GM12891 (cell line): Measurements from ENCODE around the gene BMP6.

Source experiments
- POLR2A ChIP-seq: IDR thresholded peaks from 2 replicates; pipeline ENCODE4 v1.6.1; 2011; ENCODE audit warnings: low read depth, low read length, control low read depth
- POLR2AphosphoS5 ChIP-seq: IDR thresholded peaks from 2 replicates; pipeline ENCODE4 v1.6.1; 2011; ENCODE audit warnings: low read depth, low read length, control low read depth
- SPI1 ChIP-seq: IDR thresholded peaks from 2 replicates; pipeline ENCODE4 v1.6.1; 2011; ENCODE audit warnings: low read depth, low read length, control low read depth
- TAF1 ChIP-seq: IDR thresholded peaks from 2 replicates; pipeline ENCODE4 v1.6.1; 2011; ENCODE audit warnings: low read depth, low read length, control low read depth

DNA sequence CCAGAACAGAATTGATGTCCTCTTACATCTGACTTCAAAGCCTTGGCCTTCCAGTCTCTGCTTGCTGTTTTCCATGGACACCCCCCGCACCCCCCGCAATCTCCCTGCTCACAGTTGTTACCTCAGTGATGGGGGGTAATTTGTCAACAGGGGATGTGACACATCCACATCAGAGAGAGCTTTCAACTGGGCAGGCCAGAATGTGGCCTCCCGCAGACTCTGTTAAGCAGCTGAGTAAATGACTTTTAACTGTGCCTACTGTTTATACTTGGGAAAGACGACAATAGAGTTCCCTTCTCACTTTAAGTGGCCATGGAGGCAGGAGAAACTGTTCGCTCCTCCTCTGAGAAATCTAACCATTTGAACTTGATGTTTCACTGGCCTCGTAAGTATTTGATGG is 133.7 kb downstream of the BMP6 start:
- TF ChIP-seq POLR2A: no peak
- TF ChIP-seq POLR2AphosphoS5: no peak
- TF ChIP-seq TAF1: no peak
- no peak for TF ChIP-seq SPI1
